ENCODE measurements around the gene HPF1.
"Not testable (repeated sequence)": the region's sequence is repeated elsewhere in the genome, so short reads cannot be mapped to it uniquely, and the experiment has no call there.

The HPF1 gene

GRCh38 chr4:169757575-169758184, at the start of gene HPF1:
TSS of gene HPF1 (minus strand) at chr4:169757944. CDS start at chr4:169757877, 67 bp downstream.
- no peak for TF ChIP-seq CTCF (IDR thresholded peaks at IDR 0.05)
- peak within 1 kb of the TSS; percentile 38 for H3K27ac Mint-ChIP-seq

GRCh38 chr4:169806770-169807169, 49.0 kb upstream of the HPF1 start:
- peaks cover 14% of the 10 kb centered on the region for H3K4me1 Mint-ChIP-seq
- not testable (repeated sequence) for DNase-seq; H3K9me3 Mint-ChIP-seq; H3K36me3 Mint-ChIP-seq (ENCODE audit: low read depth); H3K27ac Mint-ChIP-seq; H3K4me3 Mint-ChIP-seq; H3K27me3 Mint-ChIP-seq (ENCODE audit: low read depth, poor library complexity)

More at GRCh38 chr4:169757575-169758184, at the start of gene HPF1:
- peaks cover 3% of the 10 kb centered on the region for H3K9me3 Mint-ChIP-seq
- peak within 1 kb of the TSS; percentile 95 for H3K4me3 Mint-ChIP-seq
- H3K36me3 Mint-ChIP-seq (ENCODE audit: low read depth) = peaks cover 6% of the 10 kb centered on the region
- H3K4me1 Mint-ChIP-seq = peaks cover 21% of the 10 kb centered on the region
- DNase-seq = peak; percentile 98
- peaks cover 11% of the 10 kb centered on the region for H3K27me3 Mint-ChIP-seq (ENCODE audit: low read depth, poor library complexity)

GRCh38 chr4:169803413-169803812, 45.7 kb upstream of the HPF1 start:
- Mint-ChIP-seq H3K27me3 (ENCODE audit: low read depth, poor library complexity) (peaks cover 9% of the 10 kb centered on the region), H3K4me3 (no peak overlapping the region), H3K9me3 (peaks cover 7% of the 10 kb centered on the region), H3K4me1 (no peaks in the 10 kb centered on the region), H3K27ac (no peak overlapping the region), H3K36me3 (ENCODE audit: low read depth) (no peaks in the 10 kb centered on the region)
- TF ChIP-seq CTCF (IDR thresholded peaks at IDR 0.05) = no peak
- no peak for DNase-seq

- DNase-seq = no peak
- TF ChIP-seq CTCF (IDR thresholded peaks at IDR 0.05) = no peak
- no peak overlapping the region for H3K4me3 Mint-ChIP-seq
Observed at GRCh38 chr4:169802873-169803272, 45.1 kb upstream of the HPF1 start.

GRCh38 chr4:169800541-169800940, 42.8 kb upstream of the HPF1 start:
- peaks cover 7% of the 10 kb centered on the region for H3K9me3 Mint-ChIP-seq
- no peak overlapping the region for H3K27ac Mint-ChIP-seq
- no peak for DNase-seq
- H3K4me1 Mint-ChIP-seq = peaks cover 9% of the 10 kb centered on the region
- no peak for TF ChIP-seq CTCF (IDR thresholded peaks at IDR 0.05)
- H3K27me3 Mint-ChIP-seq (ENCODE audit: low read depth, poor library complexity) = peaks cover 9% of the 10 kb centered on the region
- H3K36me3 Mint-ChIP-seq (ENCODE audit: low read depth) = no peaks in the 10 kb centered on the region
- H3K4me3 Mint-ChIP-seq = no peak overlapping the region

More at GRCh38 chr4:169802873-169803272, 45.1 kb upstream of the HPF1 start:
- H3K36me3 Mint-ChIP-seq (ENCODE audit: low read depth) = no peaks in the 10 kb centered on the region
- peaks cover 9% of the 10 kb centered on the region for H3K27me3 Mint-ChIP-seq (ENCODE audit: low read depth, poor library complexity)
- no peaks in the 10 kb centered on the region for H3K4me1 Mint-ChIP-seq
- H3K9me3 Mint-ChIP-seq = peaks cover 7% of the 10 kb centered on the region
- no peak overlapping the region for H3K27ac Mint-ChIP-seq

- Mint-ChIP-seq H3K4me1 (peaks cover 17% of the 10 kb centered on the region), H3K36me3 (ENCODE audit: low read depth) (no peaks in the 10 kb centered on the region), H3K27me3 (ENCODE audit: low read depth, poor library complexity) (peaks cover 8% of the 10 kb centered on the region), H3K4me3 (no peak overlapping the region), H3K9me3 (no peaks in the 10 kb centered on the region), H3K27ac (no peak overlapping the region)
- TF ChIP-seq CTCF (IDR thresholded peaks at IDR 0.05) = no peak
- no peak for DNase-seq
Observed at GRCh38 chr4:169799260-169799659, 41.5 kb upstream of the HPF1 start.

Measured in nephron progenitor cell (in vitro differentiated cells).